GM12878 (cell line): ENCODE data around the gene NOL11.

Experiments
- ASH2L ChIP-seq: fragments of 300-600, 200-600 bp; sonication (generic); IDR thresholded peaks from 2 replicates; pipeline ENCODE4 v1.6.1; 2017; ENCODE audit warnings: low read depth, mild to moderate bottlenecking, borderline replicate concordance
- JUND ChIP-seq: IDR thresholded peaks from 2 replicates; pipeline ENCODE4 v1.6.1; 2012; ENCODE audit warnings: low read depth, mild to moderate bottlenecking, low read length, improper control_type of control experiment, moderate library complexity
- MTA2 ChIP-seq: fragments of 450-650 bp; IDR thresholded peaks from 2 replicates; pipeline ENCODE4 v1.6.1; 2016; ENCODE audit warnings: low read depth, mild to moderate bottlenecking, moderate library complexity
- MXI1 ChIP-seq: fragments of 150-350 bp; IDR thresholded peaks from 2 replicates; pipeline ENCODE4 v1.6.1; 2011; ENCODE audit warnings: low read depth, mild to moderate bottlenecking, inconsistent platforms, low read length, improper control_type of control experiment
- NFYB ChIP-seq: IDR thresholded peaks from 2 replicates; pipeline ENCODE4 v1.6.1; 2011; ENCODE audit warnings: low read depth, mild to moderate bottlenecking, low read length, improper control_type of control experiment, moderate library complexity; ENCODE audit not compliant: insufficient read depth
- PAX8 ChIP-seq: fragments of 450-650 bp; IDR thresholded peaks from 2 replicates; pipeline ENCODE4 v1.6.1; 2017; ENCODE audit warnings: mild to moderate bottlenecking, moderate library complexity
- RAD21 ChIP-seq: IDR thresholded peaks from 2 replicates; pipeline ENCODE4 v1.6.1; 2011; ENCODE audit warnings: mild to moderate bottlenecking, low read depth, low read length, moderate library complexity; ENCODE audit not compliant: insufficient read depth
- RBBP5 ChIP-seq: fragments of 200-600 bp; sonication (generic); conservative IDR thresholded peaks from 2 replicates; pipeline ENCODE4 v1.6.1; 2016
- RFX5 ChIP-seq: IDR thresholded peaks from 2 replicates; pipeline ENCODE4 v1.6.1; 2011; ENCODE audit warnings: low read depth, low read length, improper control_type of control experiment
- SUZ12 ChIP-seq: fragments of 200-600 bp; sonication (generic); IDR thresholded peaks from one replicate; pipeline ENCODE4 v1.6.1; 2018; ENCODE audit warnings: antibody characterized with exemption, mild to moderate bottlenecking; ENCODE audit not compliant: unreplicated experiment
- ZNF207 ChIP-seq: fragments of 450-650 bp; IDR thresholded peaks from 2 replicates; pipeline ENCODE4 v1.6.1; 2014; ENCODE audit warnings: antibody characterized with exemption, mild to moderate bottlenecking, borderline replicate concordance
- TF ChIP-seq, protein P1 (sequence below): IDR thresholded peaks from 2 replicates; pipeline ENCODE4 v1.6.1; 2011; ENCODE audit warnings: low read depth, mild to moderate bottlenecking, low read length, moderate library complexity, borderline replicate concordance; ENCODE audit errors: extremely low read depth
- TF ChIP-seq, protein P2 (sequence below), 3 experiments: IDR thresholded peaks in 2 of 3; conservative IDR thresholded peaks in 1 of 3; 2 replicates each; pipeline ENCODE4 v1.5.1; 2011; ENCODE audit warnings: low read depth in 3 of 3, low read length in 3 of 3, mild to moderate bottlenecking in 3 of 3, control low read depth in 2 of 3, moderate library complexity in 2 of 3, inconsistent platforms in 1 of 3, mixed read lengths in 1 of 3; ENCODE audit not compliant: control insufficient read depth in 2 of 3, insufficient read depth in 1 of 3; ENCODE audit errors: extremely low read depth in 1 of 3

DNA sequence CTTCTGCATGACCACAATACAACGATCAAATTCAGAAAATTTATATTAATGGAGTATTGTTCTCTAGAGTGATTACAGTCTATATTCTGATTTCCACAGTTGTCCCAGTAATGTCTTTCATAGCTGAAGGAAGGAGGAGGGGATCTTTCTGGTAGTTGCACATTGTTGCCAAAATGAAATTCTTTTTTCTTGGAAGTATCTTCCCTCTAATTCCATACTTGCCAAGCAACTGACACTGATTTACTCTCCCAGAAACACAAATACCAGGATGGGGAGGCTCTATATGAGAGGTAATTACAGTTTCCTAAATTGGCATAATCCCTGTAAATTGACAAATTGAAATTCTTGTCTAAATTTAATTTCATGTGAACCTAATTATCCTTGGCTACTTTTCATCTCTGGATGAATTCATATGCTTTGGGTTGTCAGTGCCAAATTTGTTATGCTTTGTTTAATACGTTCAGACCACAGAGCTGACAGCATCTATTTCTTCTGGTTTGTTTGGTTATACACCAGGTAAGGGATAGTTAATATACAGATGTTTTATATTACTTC is 30.0 kb downstream of the NOL11 start:
- TF ChIP-seq SUZ12 (no peak), RAD21 (no peak), PAX8 (no peak), MTA2 (no peak), MXI1 (no peak), RBBP5 (no peak), NFYB (no peak), ZNF207 (no peak), JUND (no peak), ASH2L (no peak), RFX5 (no peak)
- TF ChIP-seq, protein P1, sequence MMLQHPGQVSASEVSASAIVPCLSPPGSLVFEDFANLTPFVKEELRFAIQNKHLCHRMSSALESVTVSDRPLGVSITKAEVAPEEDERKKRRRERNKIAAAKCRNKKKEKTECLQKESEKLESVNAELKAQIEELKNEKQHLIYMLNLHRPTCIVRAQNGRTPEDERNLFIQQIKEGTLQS: no peak
- TF ChIP-seq, protein P2, sequence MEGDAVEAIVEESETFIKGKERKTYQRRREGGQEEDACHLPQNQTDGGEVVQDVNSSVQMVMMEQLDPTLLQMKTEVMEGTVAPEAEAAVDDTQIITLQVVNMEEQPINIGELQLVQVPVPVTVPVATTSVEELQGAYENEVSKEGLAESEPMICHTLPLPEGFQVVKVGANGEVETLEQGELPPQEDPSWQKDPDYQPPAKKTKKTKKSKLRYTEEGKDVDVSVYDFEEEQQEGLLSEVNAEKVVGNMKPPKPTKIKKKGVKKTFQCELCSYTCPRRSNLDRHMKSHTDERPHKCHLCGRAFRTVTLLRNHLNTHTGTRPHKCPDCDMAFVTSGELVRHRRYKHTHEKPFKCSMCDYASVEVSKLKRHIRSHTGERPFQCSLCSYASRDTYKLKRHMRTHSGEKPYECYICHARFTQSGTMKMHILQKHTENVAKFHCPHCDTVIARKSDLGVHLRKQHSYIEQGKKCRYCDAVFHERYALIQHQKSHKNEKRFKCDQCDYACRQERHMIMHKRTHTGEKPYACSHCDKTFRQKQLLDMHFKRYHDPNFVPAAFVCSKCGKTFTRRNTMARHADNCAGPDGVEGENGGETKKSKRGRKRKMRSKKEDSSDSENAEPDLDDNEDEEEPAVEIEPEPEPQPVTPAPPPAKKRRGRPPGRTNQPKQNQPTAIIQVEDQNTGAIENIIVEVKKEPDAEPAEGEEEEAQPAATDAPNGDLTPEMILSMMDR (IDR thresholded peaks at IDR 0.05 in 2 of 3, conservative IDR thresholded peaks at IDR 0.05 in 1 of 3; ENCODE audit: control insufficient read depth in 2 of 3, extremely low read depth in 1 of 3, insufficient read depth in 1 of 3, low read depth in 3 of 3, low read length in 3 of 3): no peak
